GM10266 (cell line): ENCODE results near the gene TMEM204.

ENCODE experiments used
- DNase-seq: peaks from one replicate; pipeline ENCODE4 v3.0.0; 2012; ENCODE audit errors: extremely low spot score
- TF ChIP-seq, protein P1 (sequence below): IDR thresholded peaks from 2 replicates; pipeline ENCODE4 v1.5.1; 2012; ENCODE audit warnings: mild to moderate bottlenecking, low read depth; ENCODE audit not compliant: control insufficient read depth, insufficient read depth; ENCODE audit errors: missing control alignments

Gene TMEM204

DNA sequence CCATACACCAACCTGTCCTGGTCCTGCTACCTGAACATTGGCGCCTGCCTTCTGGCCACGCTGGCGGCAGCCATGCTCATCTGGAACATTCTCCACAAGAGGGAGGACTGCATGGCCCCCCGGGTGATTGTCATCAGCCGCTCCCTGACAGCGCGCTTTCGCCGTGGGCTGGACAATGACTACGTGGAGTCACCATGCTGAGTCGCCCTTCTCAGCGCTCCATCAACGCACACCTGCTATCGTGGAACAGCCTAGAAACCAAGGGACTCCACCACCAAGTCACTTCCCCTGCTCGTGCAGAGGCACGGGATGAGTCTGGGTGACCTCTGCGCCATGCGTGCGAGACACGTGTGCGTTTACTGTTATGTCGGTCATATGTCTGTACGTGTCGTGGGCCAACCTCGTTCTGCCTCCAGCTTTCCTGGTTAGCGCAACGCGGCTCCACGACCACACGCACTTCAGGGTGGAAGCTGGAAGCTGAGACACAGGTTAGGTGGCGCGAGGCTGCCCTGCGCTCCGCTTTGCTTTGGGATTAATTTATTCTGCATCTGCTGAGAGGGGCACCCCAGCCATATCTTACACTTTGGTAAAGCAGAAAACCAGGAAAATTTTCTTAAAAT lies 21.5 kb downstream of the TMEM204 start:
- no peak for DNase-seq
- TF ChIP-seq, protein P1, sequence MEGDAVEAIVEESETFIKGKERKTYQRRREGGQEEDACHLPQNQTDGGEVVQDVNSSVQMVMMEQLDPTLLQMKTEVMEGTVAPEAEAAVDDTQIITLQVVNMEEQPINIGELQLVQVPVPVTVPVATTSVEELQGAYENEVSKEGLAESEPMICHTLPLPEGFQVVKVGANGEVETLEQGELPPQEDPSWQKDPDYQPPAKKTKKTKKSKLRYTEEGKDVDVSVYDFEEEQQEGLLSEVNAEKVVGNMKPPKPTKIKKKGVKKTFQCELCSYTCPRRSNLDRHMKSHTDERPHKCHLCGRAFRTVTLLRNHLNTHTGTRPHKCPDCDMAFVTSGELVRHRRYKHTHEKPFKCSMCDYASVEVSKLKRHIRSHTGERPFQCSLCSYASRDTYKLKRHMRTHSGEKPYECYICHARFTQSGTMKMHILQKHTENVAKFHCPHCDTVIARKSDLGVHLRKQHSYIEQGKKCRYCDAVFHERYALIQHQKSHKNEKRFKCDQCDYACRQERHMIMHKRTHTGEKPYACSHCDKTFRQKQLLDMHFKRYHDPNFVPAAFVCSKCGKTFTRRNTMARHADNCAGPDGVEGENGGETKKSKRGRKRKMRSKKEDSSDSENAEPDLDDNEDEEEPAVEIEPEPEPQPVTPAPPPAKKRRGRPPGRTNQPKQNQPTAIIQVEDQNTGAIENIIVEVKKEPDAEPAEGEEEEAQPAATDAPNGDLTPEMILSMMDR, result no peak

DNA sequence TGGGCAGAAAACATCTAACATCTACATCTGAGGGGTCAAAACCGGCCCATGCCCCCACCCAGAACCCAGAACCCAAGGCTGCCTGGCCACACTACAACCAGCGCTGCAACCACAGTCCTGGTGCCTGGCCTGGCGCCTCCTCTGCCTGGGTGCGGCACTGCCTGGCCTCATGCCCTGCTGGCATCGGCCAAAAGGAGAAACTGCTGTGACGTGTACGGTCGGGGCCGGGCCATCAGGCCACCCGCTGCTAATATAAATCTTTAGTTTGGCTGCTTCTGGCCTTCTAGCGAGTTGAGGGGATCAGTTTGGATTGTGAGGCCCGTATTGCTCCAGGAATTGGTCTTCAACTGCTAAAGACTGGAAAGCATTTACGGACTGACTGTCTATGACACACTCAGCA lies 22.8 kb downstream of the TMEM204 start:
- TF ChIP-seq, protein P1, result no peak
- no peak for DNase-seq

DNA sequence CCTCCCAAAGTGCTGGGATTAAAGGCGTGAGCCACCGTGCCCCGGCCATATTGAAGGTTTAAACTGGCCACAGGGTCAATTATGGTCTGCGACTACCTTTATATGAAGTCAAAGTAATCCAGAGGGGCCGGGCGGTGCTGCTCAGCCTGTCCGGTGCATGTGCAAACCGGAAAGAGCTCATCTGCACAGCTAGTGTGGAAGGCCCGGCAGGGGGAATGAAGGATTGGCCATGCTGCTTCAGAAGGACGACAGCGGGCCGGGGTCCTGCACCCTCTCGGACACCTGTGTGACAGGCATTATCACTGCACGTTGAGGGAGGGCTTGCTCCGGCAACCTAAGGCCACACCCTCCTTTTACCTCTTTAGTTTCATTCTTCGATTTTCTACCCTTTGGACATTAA lies 23.6 kb downstream of the TMEM204 start:
- TF ChIP-seq, protein P1, result no peak
- DNase-seq, result no peak

DNA sequence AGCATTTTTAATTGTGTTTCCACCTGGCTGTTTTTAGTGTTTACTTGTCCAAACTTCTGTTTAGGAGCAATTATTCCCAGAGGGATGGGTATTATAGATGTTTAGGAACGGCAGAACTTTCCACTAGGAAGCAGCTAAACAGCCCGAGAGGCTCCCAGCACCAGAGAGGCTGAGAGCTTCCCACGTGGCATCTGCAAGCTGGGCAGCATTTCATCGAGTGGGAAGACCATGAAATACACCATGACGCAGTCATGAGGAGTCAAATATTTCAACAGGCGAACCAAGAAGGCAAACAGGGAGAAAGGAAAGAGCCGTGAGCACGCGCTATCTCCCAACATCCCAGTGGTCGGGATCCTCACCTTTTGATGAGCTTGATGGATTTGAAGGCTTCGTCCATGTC lies 24.1 kb downstream of the TMEM204 start:
- TF ChIP-seq, protein P1, result no peak
- DNase-seq, result no peak

DNA sequence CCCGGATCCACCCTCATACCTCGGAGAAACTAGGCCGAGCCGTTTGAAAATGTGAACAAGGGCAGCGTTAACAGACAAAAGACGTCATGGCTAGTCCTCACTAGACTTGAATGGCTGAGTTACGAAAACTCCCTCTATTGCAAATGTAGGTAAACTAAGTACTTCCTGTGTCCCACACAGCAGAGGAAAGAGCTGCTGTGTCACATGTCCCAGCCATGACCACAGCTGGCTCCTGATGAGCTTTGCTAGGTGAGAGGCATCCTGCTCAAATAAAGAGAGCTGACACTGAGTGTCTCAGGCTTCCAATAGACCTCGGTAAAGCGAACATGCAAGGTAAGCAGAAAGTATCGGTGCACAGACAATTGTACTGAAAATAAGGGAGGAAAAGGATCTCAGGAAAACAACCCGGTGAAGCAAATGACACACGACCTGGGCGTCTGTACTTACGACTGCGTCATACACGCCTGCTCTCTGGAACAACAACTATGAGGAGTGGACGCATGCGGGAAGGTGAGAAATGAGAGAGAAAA lies 26.0 kb downstream of the TMEM204 start:
- TF ChIP-seq, protein P1, result no peak

DNA sequence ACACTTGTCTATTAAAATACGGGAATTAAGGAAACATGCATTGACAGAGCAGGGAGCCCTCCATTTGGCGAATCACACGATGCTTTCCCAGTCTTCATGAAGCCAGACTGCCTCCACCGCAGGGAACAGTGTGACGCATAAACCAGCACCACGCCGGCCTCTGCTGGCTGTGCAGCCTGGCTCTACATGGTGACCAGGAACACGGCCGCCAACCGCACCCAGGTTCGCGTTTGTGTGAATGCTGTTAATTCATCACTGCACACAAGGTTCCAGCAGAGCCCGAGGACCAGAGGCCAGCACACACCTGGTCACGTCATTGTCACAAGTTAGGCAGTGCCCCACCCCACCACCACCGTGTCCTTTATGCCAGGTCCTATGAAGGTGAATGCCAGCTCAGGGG lies 26.7 kb downstream of the TMEM204 start:
- no peak for DNase-seq
- TF ChIP-seq, protein P1, result no peak

More for the DNA sequence above, 26.0 kb downstream of the TMEM204 start:
- DNase-seq, result no peak

DNA sequence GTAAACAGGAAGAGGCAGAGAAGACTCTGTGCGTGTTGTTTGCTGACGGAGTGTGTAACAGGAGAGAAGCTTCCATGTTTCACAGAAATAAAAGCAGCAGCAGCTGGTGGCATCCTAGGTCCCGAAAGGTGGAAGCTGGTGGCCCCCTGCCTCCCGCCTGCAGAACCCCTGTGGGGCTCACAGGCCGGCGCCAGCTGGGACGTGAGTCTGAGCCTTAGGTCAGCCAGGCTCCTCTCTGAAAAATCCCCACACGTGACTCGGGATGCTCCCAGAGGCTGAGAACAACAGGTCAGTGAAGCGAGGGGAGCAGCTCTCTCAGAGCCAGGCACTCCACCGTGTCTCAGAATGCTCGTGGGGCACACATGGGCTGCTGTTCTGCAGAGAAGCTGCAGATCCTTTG lies 27.4 kb downstream of the TMEM204 start:
- no peak for DNase-seq
- TF ChIP-seq, protein P1, result no peak
